ENCODE data around the gene NAP1L1.

Gene NAP1L1

DNA sequence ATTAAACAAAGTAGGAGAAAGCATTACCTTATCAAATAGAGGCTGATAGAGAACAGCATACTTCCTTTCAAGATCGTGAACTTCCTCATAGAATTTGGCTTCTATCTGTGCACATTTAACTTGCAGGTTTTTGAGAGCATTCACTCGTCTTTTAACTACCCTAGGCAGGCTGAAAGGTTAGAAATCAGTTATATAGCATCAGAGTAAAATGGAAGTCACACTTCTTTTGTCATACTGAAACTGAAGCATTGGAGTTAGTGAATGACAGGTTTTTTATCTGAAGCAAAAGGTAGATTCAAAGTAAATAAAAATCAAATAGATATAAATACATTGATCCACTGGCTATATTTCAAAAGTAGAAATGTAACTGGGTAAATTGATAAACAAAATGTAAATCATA lies 24.4 kb downstream of the NAP1L1 start:
- H3K27ac ChIP-seq (ENCODE audit: low read length), result no peak overlapping the region
- no peak for DNase-seq
- no peak overlapping the region for H2AFZ ChIP-seq (ENCODE audit: low read depth, low read length)
- ATAC-seq (ENCODE audit: insufficient read depth, low read depth), result no peak
- peaks cover 57% of the 10 kb centered on the region for H3K79me2 ChIP-seq (ENCODE audit: insufficient read depth, low read length)
- H3K27me3 ChIP-seq (ENCODE audit: insufficient read depth, low read length, poor library complexity), result no peaks in the 10 kb centered on the region
- peaks cover 48% of the 10 kb centered on the region; the same call in 1 of the 2 replicates for H4K20me1 ChIP-seq (ENCODE audit: insufficient read depth, low read length)
- H3K4me1 ChIP-seq (ENCODE audit: insufficient read depth, low read length), result no peaks in the 10 kb centered on the region
- H3K9me3 ChIP-seq (ENCODE audit: insufficient read depth, low read length, severe bottlenecking), result peaks cover 5% of the 10 kb centered on the region
- peaks cover 96% of the 10 kb centered on the region for H3K36me3 ChIP-seq (ENCODE audit: insufficient read depth, low read length)
- no peak overlapping the region for H3K4me3 ChIP-seq (ENCODE audit: low read depth in 1 of 2, low read length in 2 of 2)
- TF ChIP-seq, protein P1, sequence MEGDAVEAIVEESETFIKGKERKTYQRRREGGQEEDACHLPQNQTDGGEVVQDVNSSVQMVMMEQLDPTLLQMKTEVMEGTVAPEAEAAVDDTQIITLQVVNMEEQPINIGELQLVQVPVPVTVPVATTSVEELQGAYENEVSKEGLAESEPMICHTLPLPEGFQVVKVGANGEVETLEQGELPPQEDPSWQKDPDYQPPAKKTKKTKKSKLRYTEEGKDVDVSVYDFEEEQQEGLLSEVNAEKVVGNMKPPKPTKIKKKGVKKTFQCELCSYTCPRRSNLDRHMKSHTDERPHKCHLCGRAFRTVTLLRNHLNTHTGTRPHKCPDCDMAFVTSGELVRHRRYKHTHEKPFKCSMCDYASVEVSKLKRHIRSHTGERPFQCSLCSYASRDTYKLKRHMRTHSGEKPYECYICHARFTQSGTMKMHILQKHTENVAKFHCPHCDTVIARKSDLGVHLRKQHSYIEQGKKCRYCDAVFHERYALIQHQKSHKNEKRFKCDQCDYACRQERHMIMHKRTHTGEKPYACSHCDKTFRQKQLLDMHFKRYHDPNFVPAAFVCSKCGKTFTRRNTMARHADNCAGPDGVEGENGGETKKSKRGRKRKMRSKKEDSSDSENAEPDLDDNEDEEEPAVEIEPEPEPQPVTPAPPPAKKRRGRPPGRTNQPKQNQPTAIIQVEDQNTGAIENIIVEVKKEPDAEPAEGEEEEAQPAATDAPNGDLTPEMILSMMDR (IDR thresholded peaks at IDR 0.05; ENCODE audit: borderline replicate concordance, extremely low read depth, low read length, poor library complexity, severe bottlenecking), result no peak
- TF ChIP-seq EZH2 (IDR thresholded peaks at IDR 0.05; ENCODE audit: borderline replicate concordance, low read depth, low read length, severe bottlenecking), result no peak
- no peak overlapping the region for H3K4me2 ChIP-seq (ENCODE audit: insufficient read depth, low read length)
- no peak overlapping the region for H3K9ac ChIP-seq (ENCODE audit: low read depth, low read length)

DNA sequence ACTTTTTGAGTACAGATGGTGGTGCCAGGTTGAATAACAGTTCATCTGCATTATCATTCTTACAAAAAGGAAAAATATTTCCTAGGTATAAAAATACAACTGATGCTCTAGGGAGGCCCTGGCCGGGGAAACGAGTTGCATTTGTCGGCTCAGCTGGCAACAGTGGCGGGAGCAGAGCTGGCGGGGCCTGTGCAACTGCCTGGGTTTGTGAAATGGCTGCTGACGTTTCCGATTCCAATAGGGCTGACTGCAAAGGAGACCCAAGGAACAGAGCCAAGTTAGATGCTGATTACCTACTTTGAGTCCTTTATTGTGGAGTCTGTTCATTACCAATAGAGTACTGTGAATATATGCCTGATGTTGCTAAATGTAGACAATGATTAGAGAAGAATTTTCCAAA lies 27.2 kb downstream of the NAP1L1 start:
- H3K27me3 ChIP-seq (ENCODE audit: insufficient read depth, low read length, poor library complexity), result no peaks in the 10 kb centered on the region
- no peak overlapping the region for H3K9ac ChIP-seq (ENCODE audit: low read depth, low read length)
- H3K4me2 ChIP-seq (ENCODE audit: insufficient read depth, low read length), result no peak overlapping the region
- no peaks in the 10 kb centered on the region for H3K4me1 ChIP-seq (ENCODE audit: insufficient read depth, low read length)
- H3K9me3 ChIP-seq (ENCODE audit: insufficient read depth, low read length, severe bottlenecking), result no peaks in the 10 kb centered on the region
- DNase-seq (no peak), ATAC-seq (ENCODE audit: insufficient read depth, low read depth) (no peak)
- peaks cover 30% of the 10 kb centered on the region; the same call in 1 of the 2 replicates for H4K20me1 ChIP-seq (ENCODE audit: insufficient read depth, low read length)
- no peak overlapping the region for H2AFZ ChIP-seq (ENCODE audit: low read depth, low read length)
- no peak overlapping the region for H3K4me3 ChIP-seq (ENCODE audit: low read depth in 1 of 2, low read length in 2 of 2)
- no peak for TF ChIP-seq EZH2 (IDR thresholded peaks at IDR 0.05; ENCODE audit: borderline replicate concordance, low read depth, low read length, severe bottlenecking)
- TF ChIP-seq, protein P1 (IDR thresholded peaks at IDR 0.05; ENCODE audit: borderline replicate concordance, extremely low read depth, low read length, poor library complexity, severe bottlenecking), result no peak
- H3K79me2 ChIP-seq (ENCODE audit: insufficient read depth, low read length), result peaks cover 29% of the 10 kb centered on the region
- H3K36me3 ChIP-seq (ENCODE audit: insufficient read depth, low read length), result peaks cover 97% of the 10 kb centered on the region
- no peak overlapping the region for H3K27ac ChIP-seq (ENCODE audit: low read length)

DNA sequence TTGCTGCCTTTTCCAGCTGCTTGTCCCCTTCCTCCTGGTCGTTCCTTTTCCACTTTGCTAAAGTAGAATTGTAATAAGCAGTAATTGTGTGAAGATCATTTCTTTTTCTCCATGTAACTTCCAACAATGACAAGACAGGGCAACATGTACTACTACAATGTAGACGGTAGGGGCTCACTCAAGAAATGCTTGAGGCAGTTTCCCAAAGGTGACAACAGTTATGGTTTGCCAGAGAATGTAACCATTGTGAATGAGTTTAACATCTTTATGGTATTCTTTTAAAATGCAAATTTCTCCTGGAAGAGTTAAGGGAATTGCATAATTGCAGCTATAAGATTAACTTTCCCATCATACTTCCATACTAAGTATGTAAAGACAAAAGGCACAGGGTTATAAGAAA lies 29.1 kb downstream of the NAP1L1 start:
- Histone ChIP-seq H3K9ac (ENCODE audit: low read depth, low read length) (no peak overlapping the region), H3K4me2 (ENCODE audit: insufficient read depth, low read length) (no peak overlapping the region), H3K27me3 (ENCODE audit: insufficient read depth, low read length, poor library complexity) (no peaks in the 10 kb centered on the region), H3K4me3 (ENCODE audit: low read depth in 1 of 2, low read length in 2 of 2) (no peak overlapping the region), H2AFZ (ENCODE audit: low read depth, low read length) (no peak overlapping the region), H3K4me1 (ENCODE audit: insufficient read depth, low read length) (no peaks in the 10 kb centered on the region), H3K36me3 (ENCODE audit: insufficient read depth, low read length) (peaks cover 98% of the 10 kb centered on the region), H3K27ac (ENCODE audit: low read length) (no peak overlapping the region), H3K9me3 (ENCODE audit: insufficient read depth, low read length, severe bottlenecking) (no peaks in the 10 kb centered on the region), H3K79me2 (ENCODE audit: insufficient read depth, low read length) (peaks cover 10% of the 10 kb centered on the region), H4K20me1 (ENCODE audit: insufficient read depth, low read length) (peaks cover 14% of the 10 kb centered on the region; the same call in 1 of the 2 replicates)
- ATAC-seq (ENCODE audit: insufficient read depth, low read depth) (no peak), DNase-seq (no peak)
- TF ChIP-seq EZH2 (IDR thresholded peaks at IDR 0.05; ENCODE audit: borderline replicate concordance, low read depth, low read length, severe bottlenecking), result no peak
- TF ChIP-seq, protein P1 (IDR thresholded peaks at IDR 0.05; ENCODE audit: borderline replicate concordance, extremely low read depth, low read length, poor library complexity, severe bottlenecking), result no peak
